ENCODE results near the gene PCNX1. TPM values are rescaled to one million over a fixed set of nuclear protein-coding genes. Genes with fewer than 3 reads are reported as not detected.

PCNX1 gene
- total RNA-seq, 1 donor from 2014 or later: 30.5 TPM

DNA sequence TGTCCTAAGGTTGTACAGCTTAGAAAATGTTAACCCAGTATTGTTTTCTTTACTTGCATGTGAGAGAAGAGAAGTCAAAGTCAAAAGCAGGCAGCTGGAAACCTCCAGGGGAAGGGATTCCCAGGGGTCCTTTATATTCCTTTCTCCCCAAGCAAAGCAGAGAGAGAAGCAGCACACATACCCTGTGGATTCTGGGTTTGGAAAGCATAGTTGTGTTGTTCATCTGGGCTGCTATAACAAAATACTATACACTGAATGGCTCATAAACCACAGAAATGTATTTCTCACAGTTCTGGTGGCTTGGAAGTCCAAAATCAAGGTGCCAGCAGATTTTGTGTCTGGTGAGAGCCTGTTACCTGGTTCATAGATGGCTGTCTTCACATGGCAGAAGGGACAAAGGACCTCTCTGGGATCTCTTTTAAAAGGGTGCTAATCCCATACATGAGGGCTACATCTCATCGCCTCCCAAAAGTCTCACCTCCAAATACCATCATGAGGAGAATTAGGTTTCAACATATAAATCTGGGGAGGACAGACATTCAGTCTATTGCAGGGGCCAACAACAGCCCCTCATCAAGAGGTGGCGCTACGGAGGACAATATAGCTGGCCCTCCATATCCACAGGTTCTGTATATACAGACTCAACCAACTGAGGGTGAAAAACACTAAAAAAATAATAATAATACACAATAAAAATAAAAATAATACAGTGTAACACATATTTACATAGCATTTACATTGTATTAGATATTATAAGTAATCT lies 19.3 kb upstream of the PCNX1 start:
- no peak for DNase-seq (ENCODE audit: low spot score)
- ATAC-seq: no peak

- no peak for ATAC-seq
Measured at GRCh38 chr14:70888681-70889175, 18.5 kb upstream of the PCNX1 start.

GRCh38 chr14:70889555-70889954 lies 17.7 kb upstream of the PCNX1 start:
- ATAC-seq: no peak
- no peak for DNase-seq (ENCODE audit: low spot score)

More at GRCh38 chr14:70888681-70889175, 18.5 kb upstream of the PCNX1 start:
- no peak for DNase-seq (ENCODE audit: low spot score)

DNA sequence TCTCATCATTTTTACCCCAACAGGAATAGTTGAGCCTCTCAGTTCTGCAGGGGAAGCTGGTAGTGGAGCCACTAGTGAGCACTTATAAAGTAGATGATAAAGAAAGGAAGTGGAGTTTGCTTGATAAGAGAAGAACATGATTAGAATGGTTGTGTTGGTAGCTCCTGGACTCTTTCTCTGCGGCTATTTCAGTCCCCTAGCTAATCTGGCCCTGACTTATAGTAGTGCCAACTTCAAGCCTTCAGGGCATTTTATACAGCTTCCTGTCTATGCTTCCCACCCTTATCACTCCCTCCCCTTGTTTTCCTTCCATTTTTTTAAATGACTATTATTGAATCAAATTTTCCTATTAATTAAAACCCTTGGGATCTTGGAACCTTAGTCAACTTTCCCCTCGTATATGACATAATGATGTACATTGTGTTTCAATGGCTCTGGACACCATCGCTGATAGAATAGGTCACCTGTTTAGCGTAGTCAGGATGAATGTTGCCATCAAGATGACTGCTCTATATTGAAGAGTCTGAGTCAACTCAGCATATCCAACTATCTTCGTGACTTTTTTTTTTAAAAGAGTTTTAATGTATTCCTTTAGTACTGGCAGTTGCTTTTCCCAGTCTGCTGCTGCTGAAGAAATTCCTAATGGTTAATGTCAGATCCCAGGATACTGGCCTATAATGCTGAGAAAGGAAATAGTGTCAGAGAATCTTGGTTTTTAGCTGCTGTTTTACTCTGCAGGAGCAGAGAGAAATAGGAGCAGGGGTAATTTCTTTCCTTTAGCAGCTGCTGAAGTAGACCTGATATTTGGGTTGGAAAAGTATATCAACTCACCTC lies 16.2 kb upstream of the PCNX1 start:
- no peak for ATAC-seq
- no peak for DNase-seq (ENCODE audit: low spot score)

DNA sequence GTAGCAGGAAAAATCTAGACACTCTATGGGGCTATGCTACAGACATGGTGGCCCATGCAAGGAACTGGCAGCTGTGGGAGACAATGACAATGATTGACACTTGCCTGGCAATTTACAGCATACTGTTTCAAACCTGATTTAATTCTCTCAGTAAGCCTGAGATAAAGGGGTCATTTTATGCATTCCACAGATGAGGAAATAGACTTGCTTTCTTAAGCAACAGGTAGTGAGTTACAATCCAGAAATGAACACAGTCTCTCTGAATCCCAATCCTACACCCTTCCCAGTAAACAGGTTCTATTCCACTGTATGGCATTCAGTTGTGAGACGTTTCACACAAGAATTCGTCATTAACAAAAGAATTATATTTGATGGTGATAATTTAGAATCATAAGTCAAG lies 15.5 kb upstream of the PCNX1 start:
- ATAC-seq (no peak), DNase-seq (ENCODE audit: low spot score) (no peak)

DNA sequence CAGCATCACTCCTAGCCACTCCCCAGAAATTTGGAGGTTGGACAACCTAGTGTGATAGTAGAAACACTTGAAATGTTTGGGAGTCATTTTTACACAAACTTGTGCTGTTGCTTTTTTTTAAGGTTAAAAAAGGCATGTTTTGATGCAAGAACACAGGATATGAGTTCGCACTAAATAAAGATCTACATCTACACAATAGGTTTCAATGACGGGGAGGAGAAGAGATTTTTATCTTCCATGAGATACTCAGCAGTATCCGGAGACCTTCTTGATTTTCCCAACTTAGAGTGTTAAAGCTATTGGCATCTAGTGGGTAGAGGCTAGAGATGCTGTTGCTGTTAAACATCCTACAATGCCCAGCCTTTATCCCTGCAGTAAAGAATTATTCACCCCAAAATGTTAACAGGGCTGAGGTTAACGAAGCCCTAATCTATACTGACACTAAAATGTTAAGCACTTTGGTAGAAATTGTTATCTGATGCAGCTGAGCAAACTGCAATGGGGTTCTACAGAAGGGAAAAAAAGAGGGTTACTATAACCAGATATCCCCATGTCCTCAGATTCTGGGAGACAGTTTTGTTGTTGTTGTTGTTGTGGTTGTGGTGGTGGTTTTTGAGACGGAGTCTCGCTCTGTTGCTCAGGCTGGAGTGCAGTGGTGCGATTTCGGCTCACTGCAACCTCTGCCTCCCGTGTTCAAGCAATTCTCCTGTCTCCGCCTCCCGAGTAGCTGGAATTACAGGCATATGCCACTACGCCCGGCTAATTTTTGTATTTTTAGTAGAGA lies 14.0 kb upstream of the PCNX1 start:
- ATAC-seq: no peak
- DNase-seq (ENCODE audit: low spot score): no peak

GRCh38 chr14:70893858-70894291 lies 13.4 kb upstream of the PCNX1 start:
- ATAC-seq (no peak), DNase-seq (ENCODE audit: low spot score) (no peak)

- no peak for ATAC-seq
Measured at GRCh38 chr14:70894868-70895267, 12.4 kb upstream of the PCNX1 start.

GRCh38 chr14:70896317-70896716 lies 10.9 kb upstream of the PCNX1 start:
- no peak for ATAC-seq

More at GRCh38 chr14:70894868-70895267, 12.4 kb upstream of the PCNX1 start:
- DNase-seq (ENCODE audit: low spot score): no peak

DNA sequence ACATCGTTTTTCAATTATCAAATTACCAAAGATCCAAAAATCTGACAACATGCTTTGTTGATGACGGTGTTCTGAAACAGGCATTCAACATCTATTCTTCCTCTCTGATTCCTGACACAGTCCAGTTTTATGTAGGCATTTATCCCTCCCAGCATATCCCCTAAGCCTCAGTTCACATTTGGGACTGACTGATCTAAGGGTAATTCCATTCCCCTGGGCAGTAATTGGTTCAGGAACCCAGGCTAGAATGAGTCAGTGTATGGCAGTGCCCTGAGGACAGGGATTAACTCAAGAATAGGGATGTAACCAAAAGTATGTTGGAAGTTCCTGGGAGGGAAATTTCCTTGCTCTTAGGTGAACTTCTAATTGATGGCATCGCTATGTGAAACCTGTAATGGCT lies 10.3 kb upstream of the PCNX1 start:
- ATAC-seq: no peak
- no peak for DNase-seq (ENCODE audit: low spot score)

More at GRCh38 chr14:70896317-70896716, 10.9 kb upstream of the PCNX1 start:
- no peak for DNase-seq (ENCODE audit: low spot score)

DNA sequence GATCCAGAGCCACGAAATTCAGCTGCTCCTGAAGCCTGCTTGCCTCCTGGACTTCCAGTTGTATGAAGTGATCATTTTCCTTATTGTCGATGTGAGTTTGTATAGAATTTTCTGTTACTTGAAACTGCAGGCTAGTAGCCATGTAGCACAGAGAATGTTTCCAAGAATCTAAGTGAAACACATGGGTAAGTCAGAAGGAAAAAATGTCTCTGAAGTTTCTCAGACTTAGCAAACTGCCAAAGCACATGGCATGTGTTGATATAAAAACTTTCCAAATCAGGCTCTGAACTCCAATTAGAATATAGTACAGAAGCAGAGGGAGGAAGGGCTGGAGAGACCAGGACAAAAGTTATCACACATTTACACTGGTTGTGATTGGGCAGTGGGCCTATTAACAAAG lies 9.8 kb upstream of the PCNX1 start:
- DNase-seq (ENCODE audit: low spot score) (no peak), ATAC-seq (no peak)

- DNase-seq (ENCODE audit: low spot score) (no peak), ATAC-seq (no peak)
Measured at GRCh38 chr14:70898111-70898745, 9.0 kb upstream of the PCNX1 start.

DNA sequence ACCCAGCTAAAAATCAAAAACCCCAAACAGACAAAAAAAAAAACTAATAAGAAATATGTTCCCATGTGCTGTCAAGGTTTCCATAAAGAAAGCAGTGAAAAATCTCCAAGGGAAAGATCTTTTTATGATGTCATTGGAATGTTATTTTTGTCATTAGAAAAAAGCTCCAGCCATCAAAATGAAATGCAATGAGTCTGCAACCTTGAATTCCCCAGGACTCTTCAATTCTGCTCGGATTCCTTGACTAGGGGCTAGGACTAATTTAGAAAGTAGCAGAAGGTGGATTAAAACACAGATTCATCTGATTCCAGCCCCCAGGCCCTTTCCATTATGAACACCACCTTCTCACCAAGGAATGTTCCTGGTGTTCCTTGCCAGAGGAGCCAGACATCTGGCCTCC lies 6.0 kb upstream of the PCNX1 start:
- no peak for DNase-seq (ENCODE audit: low spot score)
- ATAC-seq: no peak

DNA sequence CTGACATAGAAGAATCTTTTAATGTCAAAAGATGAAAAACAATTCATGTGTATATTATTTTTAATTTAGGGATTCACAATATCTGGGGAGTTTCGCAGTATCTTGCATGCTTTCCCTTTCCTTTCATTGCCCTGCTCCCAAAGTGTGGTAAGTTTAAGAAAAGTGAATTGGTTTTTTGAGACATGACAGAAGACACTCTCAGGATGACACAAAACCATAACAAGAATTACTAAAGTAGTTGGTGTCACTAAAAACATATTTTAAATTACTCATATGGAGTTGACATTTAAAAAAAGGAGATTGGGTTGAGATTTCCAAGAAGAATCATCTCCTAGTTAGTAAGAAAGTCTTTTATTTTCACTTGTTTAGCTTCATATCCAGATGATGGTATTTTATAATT lies 5.1 kb upstream of the PCNX1 start:
- no peak for DNase-seq (ENCODE audit: low spot score)
- no peak for ATAC-seq

DNA sequence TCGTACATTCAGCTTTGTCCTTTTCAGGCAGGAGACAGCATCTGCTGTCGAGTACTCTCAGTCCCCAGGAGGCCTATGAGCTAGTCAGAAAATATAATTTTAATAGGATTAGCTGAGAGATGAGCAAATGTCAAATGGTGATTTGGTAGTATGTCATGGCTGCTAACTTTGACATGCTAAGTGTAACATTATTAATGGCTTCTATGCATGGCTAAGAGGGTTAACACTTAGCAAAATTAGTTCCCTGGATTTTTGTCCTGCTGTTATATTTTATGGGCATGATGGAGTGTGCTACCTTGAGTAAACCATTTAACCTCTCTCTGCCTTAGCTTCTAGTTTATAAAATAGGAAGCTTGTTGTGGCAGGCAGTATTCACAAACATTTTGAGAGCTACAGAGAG lies 2.9 kb upstream of the PCNX1 start:
- DNase-seq (ENCODE audit: low spot score) (no peak), ATAC-seq (no peak)

- ATAC-seq (no peak), DNase-seq (ENCODE audit: low spot score) (no peak)
Measured at GRCh38 chr14:70905301-70905700, 2.0 kb upstream of the PCNX1 start.

- ATAC-seq (peak; percentile 35), DNase-seq (ENCODE audit: low spot score) (no peak)
Measured at GRCh38 chr14:70906793-70907175, 475 bp upstream of the PCNX1 start.

DNA sequence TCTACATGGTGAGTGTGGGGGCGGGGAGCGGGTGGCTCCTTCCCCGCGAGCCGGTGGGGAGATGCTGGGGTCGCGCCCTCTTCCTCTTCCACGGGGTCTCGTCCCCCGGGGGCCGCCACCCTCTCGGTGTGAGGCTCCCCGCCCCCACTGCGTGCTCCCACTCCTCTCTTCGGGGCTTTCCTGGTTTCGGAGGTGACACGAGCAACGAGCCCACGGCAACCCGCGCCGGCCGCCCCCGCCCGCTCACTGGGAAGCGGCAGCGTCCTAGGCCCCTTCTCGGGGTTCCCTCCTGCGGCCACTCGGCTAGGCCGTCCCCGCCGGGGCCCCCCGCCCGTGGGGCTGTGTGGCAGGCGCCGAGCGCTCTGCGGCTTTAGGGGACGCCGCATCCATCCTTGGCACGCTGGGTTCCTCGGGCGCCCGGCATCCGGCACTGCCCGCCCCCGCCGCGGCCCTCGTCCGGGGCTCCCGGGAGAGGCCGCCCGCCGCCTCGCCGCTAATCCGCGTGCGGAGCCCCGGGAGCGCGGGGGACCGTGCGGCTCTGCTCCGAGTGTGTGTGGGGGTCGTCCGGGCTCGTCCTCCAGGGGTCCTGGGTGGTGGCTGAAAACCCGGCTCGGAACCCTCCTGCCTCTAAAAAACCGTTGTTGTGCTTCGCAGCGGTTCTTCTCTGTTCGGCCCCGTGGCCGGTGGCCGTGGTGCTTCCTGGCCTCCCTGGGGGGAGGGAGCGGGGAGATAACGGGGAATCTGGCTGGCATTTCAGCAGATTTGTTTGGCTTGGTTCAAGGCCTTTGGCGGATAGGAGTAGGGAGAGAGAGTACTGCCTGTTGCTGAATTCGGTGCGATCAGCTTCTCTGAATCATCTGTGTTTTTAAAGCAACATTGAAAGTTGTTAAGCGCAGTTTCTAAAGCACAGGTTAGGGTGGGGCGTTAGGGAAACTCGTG lies 1.0 kb downstream of the PCNX1 start:
- DNase-seq (ENCODE audit: low spot score) (peak; percentile 83), ATAC-seq (peak; percentile 73)

DNA sequence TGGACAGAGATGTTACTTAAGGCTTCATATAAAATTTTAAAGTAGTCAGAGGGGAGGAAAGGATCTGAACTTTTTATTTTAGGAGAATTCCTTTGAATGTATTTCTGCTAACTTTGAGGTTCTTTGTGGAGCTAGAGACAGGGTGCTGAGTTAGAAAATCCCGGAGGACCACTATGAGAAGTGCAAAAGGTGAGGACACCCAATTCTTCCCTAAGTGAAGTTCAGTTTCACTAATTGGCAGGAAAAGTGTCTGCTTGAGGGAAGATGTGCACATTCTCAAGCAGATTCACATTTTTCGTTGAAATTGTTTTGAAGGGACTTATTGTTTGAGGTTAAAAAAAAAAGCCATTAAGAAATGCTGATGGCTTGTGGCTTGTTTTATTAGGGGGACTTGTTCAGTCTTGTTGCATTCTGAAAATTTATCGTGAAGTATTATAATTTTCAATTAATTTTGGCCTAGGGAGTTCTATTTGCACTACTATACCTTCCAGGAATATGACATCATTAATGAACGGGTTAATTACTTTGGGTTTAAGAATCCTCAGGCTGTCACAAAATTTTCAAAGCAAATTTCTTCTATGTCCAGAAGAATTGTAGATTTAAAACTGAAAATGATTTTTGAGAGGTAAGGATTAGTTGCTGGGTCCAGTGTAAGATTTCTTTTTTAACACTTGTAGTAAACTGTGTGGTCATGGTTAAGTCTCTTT lies 1.8 kb downstream of the PCNX1 start:
- DNase-seq (ENCODE audit: low spot score) (no peak), ATAC-seq (no peak)
